GM12872 (cell line): ENCODE data around the gene ANKRD44.
A peak's percentile ranks its signal among the peaks of the same experiment; 100 is the strongest.

Source experiments
- CTCF ChIP-seq: IDR thresholded peaks from 3 replicates; pipeline ENCODE4 v1.5.1; 2011; ENCODE audit warnings: low read depth, mild to moderate bottlenecking, low read length, moderate library complexity; ENCODE audit not compliant: insufficient read depth

ANKRD44 gene

GRCh38 chr2:197209742-197210408 is 100.7 kb downstream of the ANKRD44 start:
- TF ChIP-seq CTCF, result no peak

DNA sequence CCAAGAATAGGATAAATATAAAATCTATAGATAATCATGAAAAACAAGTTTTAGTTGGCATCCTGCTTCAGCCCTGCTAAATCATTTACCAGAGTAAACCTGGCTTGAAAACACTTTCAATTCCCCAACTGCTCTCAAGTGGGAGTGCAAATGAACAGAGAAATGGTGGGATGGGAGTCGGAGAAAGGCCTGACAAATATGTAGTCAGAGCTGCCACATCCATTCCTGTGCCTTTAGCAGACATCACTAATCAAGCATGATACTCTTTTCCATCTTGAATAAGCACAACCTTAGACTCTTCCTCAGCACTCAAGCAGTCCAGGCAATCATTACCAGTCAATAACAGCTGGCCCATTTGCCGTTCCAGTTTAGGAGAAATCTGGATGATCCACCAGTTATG is 101.3 kb downstream of the ANKRD44 start:
- TF ChIP-seq CTCF, result no peak

GRCh38 chr2:197208841-197209240 is 101.7 kb downstream of the ANKRD44 start:
- no peak for TF ChIP-seq CTCF

DNA sequence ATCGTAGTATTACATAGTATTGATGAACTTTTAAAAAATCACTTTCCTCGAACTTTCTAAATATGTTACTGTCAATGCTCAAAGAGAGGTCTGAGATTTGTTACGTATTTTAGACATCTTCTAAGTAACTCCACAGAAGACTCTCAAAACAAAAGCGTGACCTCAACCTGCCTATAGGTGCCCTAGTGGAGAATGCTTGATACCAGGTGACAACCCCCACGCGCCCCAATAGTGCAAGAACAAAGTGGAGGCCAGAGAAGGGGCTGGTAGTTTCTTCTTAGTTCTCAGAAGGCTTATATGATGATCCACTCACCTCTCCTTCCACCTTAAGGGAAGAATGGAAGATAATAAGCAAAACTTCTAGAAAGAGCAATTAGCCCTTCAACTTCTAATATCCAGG is 102.6 kb downstream of the ANKRD44 start:
- peak; percentile 16; the same call in 1 of the 3 replicates for TF ChIP-seq CTCF

- no peak for TF ChIP-seq CTCF
Observed at GRCh38 chr2:197207598-197207997, 103.0 kb downstream of the ANKRD44 start.

DNA sequence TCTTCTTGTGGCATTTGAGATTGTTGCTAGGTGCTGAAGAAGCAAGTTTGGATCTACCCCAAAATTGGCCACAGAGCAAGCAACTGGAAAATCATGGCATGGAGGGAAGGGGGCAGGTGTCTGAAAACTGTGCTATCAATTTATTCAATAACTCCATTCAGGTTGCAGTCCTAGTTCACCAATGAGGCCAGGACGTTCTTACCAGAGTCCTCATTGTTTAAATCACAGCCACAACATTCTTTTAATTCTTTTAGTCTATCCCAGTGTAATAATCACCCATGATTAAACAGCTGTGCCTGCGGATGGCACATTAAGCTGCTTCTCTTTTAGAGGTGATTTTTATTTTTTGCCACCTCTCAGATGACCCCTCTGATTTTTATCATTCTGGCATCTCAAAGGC is 103.5 kb downstream of the ANKRD44 start:
- TF ChIP-seq CTCF, result no peak

GRCh38 chr2:197205585-197206215 is 104.9 kb downstream of the ANKRD44 start:
- no peak for TF ChIP-seq CTCF
